GM12878 (cell line): ENCODE data around the gene BSND. TPM values are rescaled to one million over a fixed set of nuclear protein-coding genes. Genes with fewer than 3 reads are reported as not detected.

Experiments
- ATAC-seq: fragments of 200-7000 bp; cut with Tn5 transposase; 3 replicates; pipeline ENCODE4 v1.9.1; 2020; ENCODE audit warnings: mild to moderate bottlenecking, moderate library complexity
- BruUV-seq: library from RNA; stranded (reverse); fragments of 400-500 nt; replicated peaks from 2 replicates; lab custom pipeline; 2021; lab: Mats Ljungman, UMichigan
- CTCF ChIA-PET: fragments of 300-600 bp; sonication (Branson Sonifier 250); formaldehyde crosslinking; extraction: SDS; loops from one replicate; lab custom pipeline; 2021; ENCODE audit warnings: inconsistent platforms; lab: Yijun Ruan, JAX
- POLR2A ChIA-PET: fragments of 350-600 bp; formaldehyde crosslinking; extraction: SDS; loops from one replicate; lab custom pipeline; 2021; ENCODE audit warnings: inconsistent platforms; lab: Charles Lee
- RAD21 ChIA-PET: fragments of 300-600 bp; sonication (Branson Sonifier 250); formaldehyde crosslinking; loops from one replicate; lab custom pipeline; 2023; ENCODE audit warnings: antibody characterized with exemption; ENCODE audit not compliant: unreplicated experiment; lab: Charles Lee
- SMC1A ChIA-PET: fragments of 300-600 bp; sonication (Branson Sonifier 250); formaldehyde crosslinking; loops from one replicate; lab custom pipeline; 2023; ENCODE audit not compliant: unreplicated experiment, uncharacterized antibody; lab: Charles Lee
- DNase-seq: peaks from one replicate; pipeline ENCODE4 v3.0.0-alpha.2; 2011; ENCODE audit warnings: low read depth, low spot score
- FAIRE-seq: peaks from 3 replicates; lab custom pipeline; 2011; peaks lifted over from hg19 to GRCh38; lab: Jason Lieb, UNC
- H2AFZ ChIP-seq: 2 replicates; pipeline ENCODE4 v1.6.0; 2011; ENCODE audit warnings: low read depth, low read length, control low read depth; ENCODE audit not compliant: control insufficient read depth
- H3K27ac ChIP-seq: 2 replicates; pipeline ENCODE4 v1.5.1; 2011; ENCODE audit warnings: control low read depth; ENCODE audit not compliant: control insufficient read depth, insufficient read depth
- H3K27me3 ChIP-seq, 2 experiments: replicated peaks in 1 of 2; 2 replicates each; pipeline versions ENCODE4 v1.6.0 to v1.6.1; 2011; ENCODE audit warnings: low read length in 1 of 2; ENCODE audit not compliant: control insufficient read depth in 2 of 2, insufficient read depth in 2 of 2
- H3K36me3 ChIP-seq, 2 experiments: 2 replicates each; pipeline ENCODE4 v1.5.1; 2011; ENCODE audit warnings: low read length in 1 of 2; ENCODE audit not compliant: control insufficient read depth in 2 of 2, insufficient read depth in 2 of 2
- H3K4me1 ChIP-seq: 2 replicates; pipeline ENCODE4 v1.6.1; 2011; ENCODE audit warnings: mild to moderate bottlenecking, low read length, moderate library complexity, mixed read lengths; ENCODE audit not compliant: control insufficient read depth, insufficient read depth
- H3K4me2 ChIP-seq: 2 replicates; pipeline ENCODE4 v1.6.0; 2011; ENCODE audit warnings: control low read depth; ENCODE audit not compliant: control insufficient read depth, insufficient read depth
- H3K4me3 ChIP-seq: fragments of 200-600 bp; sonication (generic); 2 replicates; pipeline ENCODE4 v1.5.1; 2016
- H3K79me2 ChIP-seq: 2 replicates; pipeline ENCODE4 v1.6.0; 2011; ENCODE audit warnings: low read length; ENCODE audit not compliant: control insufficient read depth, insufficient read depth
- H3K9ac ChIP-seq: 2 replicates; pipeline ENCODE4 v1.8.0; 2011; ENCODE audit warnings: low read length, control low read depth, mixed read lengths; ENCODE audit not compliant: control insufficient read depth, insufficient read depth
- H3K9me3 ChIP-seq: replicated peaks from 3 replicates; pipeline ENCODE4 v1.5.1; 2011; ENCODE audit warnings: mild to moderate bottlenecking, low read length; ENCODE audit not compliant: control insufficient read depth, insufficient read depth
- H4K20me1 ChIP-seq: 2 replicates; pipeline ENCODE4 v1.6.0; 2011; ENCODE audit not compliant: control insufficient read depth, insufficient read depth
- EGR1 ChIP-seq, 2 experiments: IDR thresholded peaks; 1 replicate in 1 of 2; 2 replicates in 1 of 2; pipeline ENCODE4 v1.6.1; 2011 to 2012; ENCODE audit warnings: low read depth in 2 of 2, low read length in 2 of 2, borderline replicate concordance in 1 of 2, mild to moderate bottlenecking in 1 of 2, moderate library complexity in 1 of 2
- ESRRA ChIP-seq: IDR thresholded peaks from 2 replicates; pipeline ENCODE4 v1.6.1; 2012; ENCODE audit warnings: mild to moderate bottlenecking, low read length, improper control_type of control experiment
- IKZF2 ChIP-seq, 2 experiments: fragments of 450-650 bp; IDR thresholded peaks; 2 replicates each; pipeline ENCODE4 v1.6.1; 2017; ENCODE audit warnings: mild to moderate bottlenecking in 2 of 2, moderate library complexity in 2 of 2
- IRF5 ChIP-seq: fragments of 450-650 bp; IDR thresholded peaks from 2 replicates; pipeline ENCODE4 v1.6.1; 2017; ENCODE audit warnings: borderline replicate concordance
- MEF2A ChIP-seq: IDR thresholded peaks from 2 replicates; pipeline ENCODE4 v1.6.1; 2011; ENCODE audit warnings: low read depth, mild to moderate bottlenecking, low read length, moderate library complexity; ENCODE audit not compliant: insufficient read depth
- NR2C1 ChIP-seq: fragments of 450-650 bp; IDR thresholded peaks from 2 replicates; pipeline ENCODE4 v1.6.1; 2017; ENCODE audit warnings: antibody characterized with exemption, mild to moderate bottlenecking, moderate library complexity
- SRF ChIP-seq, 2 experiments: IDR thresholded peaks; 2 replicates each; pipeline ENCODE4 v1.6.1; 2011; ENCODE audit warnings: low read depth in 2 of 2, low read length in 2 of 2, mild to moderate bottlenecking in 1 of 2, moderate library complexity in 1 of 2
- TCF7 ChIP-seq: IDR thresholded peaks from 2 replicates; pipeline ENCODE4 v1.6.1; 2014; ENCODE audit warnings: antibody characterized with exemption, borderline replicate concordance
- ZBED1 ChIP-seq: IDR thresholded peaks from 2 replicates; pipeline ENCODE4 v1.6.1; 2016; ENCODE audit warnings: borderline replicate concordance
- WGBS: methylation state at CpG from one replicate; pipeline ENCODE4 v1.1.6; 2016; ENCODE audit warnings: low lambda C conversion rate; ENCODE audit not compliant: insufficient replicate concordance, insufficient coverage; ENCODE audit errors: missing lambda C conversion rate; 5-methylcytosine and 5-hydroxymethylcytosine counted together
- in situ Hi-C: fragments of 300-500 bp; cut with MboI; formaldehyde crosslinking; loops from 9 replicates; pipeline ENCODE4 v1.14.3; 2018; ENCODE audit warnings: mixed read lengths
- intact Hi-C: fragments of 100-400 bp; cut with micrococcal nuclease; formaldehyde crosslinking; loops from one replicate; pipeline ENCODE4 v1.14.2; 2022; ENCODE audit not compliant: unreplicated experiment
- polyA plus RNA-seq, 11 experiments: library from polyadenylated mRNA; depleted of rRNA in 4 of 11; unstranded in 6 of 11; stranded (reverse) in 5 of 11; fragments of >200 nt; fragmentation: Nextera tagmentation in 4 of 11; fragmentation: Illumina TruSeq in 1 of 11; extraction: Ambion mirVana in 4 of 11; extraction: Trizol in 1 of 11; gene quantifications; 1 replicate in 1 of 11; 2 replicates in 10 of 11; pipeline versions ENCODE4 v1.2.1 to v1.2.3, GENCODE V29; 2011 to 2016; ENCODE audit warnings: inconsistent platforms in 2 of 11, missing spikeins in 2 of 11, low read depth in 1 of 11
- total RNA-seq, 4 experiments: library from RNA; depleted of rRNA in 3 of 4; stranded (reverse); fragments of >200 nt in 3 of 4; fragmentation: Illumina TruSeq in 1 of 4; extraction: Trizol in 1 of 4; gene quantifications; 2 replicates each; pipeline versions ENCODE4 v1.2.1 to v1.2.3, GENCODE V29; 2013 to 2021
- TF ChIP-seq, protein P1 (sequence below): fragments of 450-650 bp; IDR thresholded peaks from 2 replicates; pipeline ENCODE4 v1.6.1; 2018; ENCODE audit warnings: borderline replicate concordance, mild to moderate bottlenecking; ENCODE audit not compliant: partially characterized antibody
- TF ChIP-seq, protein P2 (sequence below): IDR thresholded peaks from 2 replicates; pipeline ENCODE4 v1.6.1; 2012; ENCODE audit warnings: low read length, inconsistent platforms
- TF ChIP-seq, protein P3 (sequence below): fragments of 450-650 bp; conservative IDR thresholded peaks from 2 replicates; pipeline ENCODE4 v1.6.1; 2017; ENCODE audit warnings: mild to moderate bottlenecking, moderate library complexity

The BSND gene
- total and polyA plus RNA-seq, 10 of the 15 experiments (the other 5 are each of a cell fraction or from before 2014, with no cell fraction given): not detected

DNA sequence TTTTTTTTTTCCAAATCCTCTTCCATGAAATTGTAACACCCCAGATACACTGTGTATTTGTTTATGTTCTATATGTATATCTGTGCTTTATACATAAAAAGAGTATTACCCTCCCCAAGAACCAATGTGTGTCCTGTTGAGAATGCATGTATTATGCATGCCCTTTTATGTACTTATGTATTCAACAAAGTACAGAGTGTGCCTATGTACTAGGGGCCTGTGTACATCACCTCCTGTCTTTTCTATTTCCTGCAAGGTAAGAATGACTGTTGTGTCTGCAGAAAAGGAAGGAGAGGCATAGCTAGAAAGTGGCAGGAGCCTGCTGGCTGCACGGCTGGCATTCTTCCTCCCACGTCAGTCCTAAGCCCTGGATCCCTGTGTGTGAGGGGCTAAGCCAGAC is 11.3 kb upstream of the BSND start:
- no peak for ATAC-seq
- intact Hi-C loops: no loop called here
- Histone ChIP-seq H3K9ac (no peak overlapping the region), H3K9me3 (no peaks in the 10 kb centered on the region), H3K79me2 (no peaks in the 10 kb centered on the region), H3K4me1 (no peaks in the 10 kb centered on the region), H2AFZ (no peak overlapping the region), H4K20me1 (no peaks in the 10 kb centered on the region), H3K4me3 (no peak overlapping the region), H3K4me2 (no peak overlapping the region), H3K36me3 (no peaks in the 10 kb centered on the region), H3K27ac (no peak overlapping the region), H3K27me3 (peaks cover 0 to 2% of the 10 kb centered on the region in 2 experiments; a peak in 3 of 4 replicates)
- no peak for FAIRE-seq
- no TSS peak for BruUV-seq
- RAD21 ChIA-PET: no interaction called here
- DNase-seq: no peak
- WGBS: 27% methylated on average over 2 of the region's 2 CpGs
- SMC1A ChIA-PET: interaction anchor here (1.4 kb wide), 1 partner anchor 42 kb away, joined by 6 read pairs; no protein-coding TSS in a partner anchor
- CTCF ChIA-PET: interaction anchor here (0.9 to 19.5 kb wide), 3 partner anchors 9 to 47 kb away, joined by 3 to 436 read pairs (median 3); no protein-coding TSS in a partner anchor
- TF ChIP-seq, protein P1, sequence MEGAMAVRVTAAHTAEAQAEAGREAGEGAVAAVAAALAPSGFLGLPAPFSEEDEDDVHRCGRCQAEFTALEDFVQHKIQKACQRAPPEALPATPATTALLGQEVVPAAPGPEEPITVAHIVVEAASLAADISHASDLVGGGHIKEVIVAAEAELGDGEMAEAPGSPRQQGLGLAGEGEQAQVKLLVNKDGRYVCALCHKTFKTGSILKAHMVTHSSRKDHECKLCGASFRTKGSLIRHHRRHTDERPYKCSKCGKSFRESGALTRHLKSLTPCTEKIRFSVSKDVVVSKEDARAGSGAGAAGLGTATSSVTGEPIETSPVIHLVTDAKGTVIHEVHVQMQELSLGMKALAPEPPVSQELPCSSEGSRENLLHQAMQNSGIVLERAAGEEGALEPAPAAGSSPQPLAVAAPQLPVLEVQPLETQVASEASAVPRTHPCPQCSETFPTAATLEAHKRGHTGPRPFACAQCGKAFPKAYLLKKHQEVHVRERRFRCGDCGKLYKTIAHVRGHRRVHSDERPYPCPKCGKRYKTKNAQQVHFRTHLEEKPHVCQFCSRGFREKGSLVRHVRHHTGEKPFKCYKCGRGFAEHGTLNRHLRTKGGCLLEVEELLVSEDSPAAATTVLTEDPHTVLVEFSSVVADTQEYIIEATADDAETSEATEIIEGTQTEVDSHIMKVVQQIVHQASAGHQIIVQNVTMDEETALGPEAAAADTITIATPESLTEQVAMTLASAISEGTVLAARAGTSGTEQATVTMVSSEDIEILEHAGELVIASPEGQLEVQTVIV: no peak
- TF ChIP-seq MEF2A (no peak), IRF5 (no peak), IKZF2 (IDR thresholded peaks at IDR 0.05) (no peak), SRF (IDR thresholded peaks at IDR 0.05; ENCODE audit: low read depth in 2 of 2, low read length in 2 of 2) (no peak), ESRRA (no peak), TCF7 (no peak), EGR1 (IDR thresholded peaks at IDR 0.05; ENCODE audit: borderline replicate concordance in 1 of 2, low read depth in 2 of 2, low read length in 2 of 2) (no peak), ZBED1 (no peak), NR2C1 (no peak)
- TF ChIP-seq, protein P2, sequence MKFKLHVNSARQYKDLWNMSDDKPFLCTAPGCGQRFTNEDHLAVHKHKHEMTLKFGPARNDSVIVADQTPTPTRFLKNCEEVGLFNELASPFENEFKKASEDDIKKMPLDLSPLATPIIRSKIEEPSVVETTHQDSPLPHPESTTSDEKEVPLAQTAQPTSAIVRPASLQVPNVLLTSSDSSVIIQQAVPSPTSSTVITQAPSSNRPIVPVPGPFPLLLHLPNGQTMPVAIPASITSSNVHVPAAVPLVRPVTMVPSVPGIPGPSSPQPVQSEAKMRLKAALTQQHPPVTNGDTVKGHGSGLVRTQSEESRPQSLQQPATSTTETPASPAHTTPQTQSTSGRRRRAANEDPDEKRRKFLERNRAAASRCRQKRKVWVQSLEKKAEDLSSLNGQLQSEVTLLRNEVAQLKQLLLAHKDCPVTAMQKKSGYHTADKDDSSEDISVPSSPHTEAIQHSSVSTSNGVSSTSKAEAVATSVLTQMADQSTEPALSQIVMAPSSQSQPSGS: no peak
- TF ChIP-seq, protein P3, sequence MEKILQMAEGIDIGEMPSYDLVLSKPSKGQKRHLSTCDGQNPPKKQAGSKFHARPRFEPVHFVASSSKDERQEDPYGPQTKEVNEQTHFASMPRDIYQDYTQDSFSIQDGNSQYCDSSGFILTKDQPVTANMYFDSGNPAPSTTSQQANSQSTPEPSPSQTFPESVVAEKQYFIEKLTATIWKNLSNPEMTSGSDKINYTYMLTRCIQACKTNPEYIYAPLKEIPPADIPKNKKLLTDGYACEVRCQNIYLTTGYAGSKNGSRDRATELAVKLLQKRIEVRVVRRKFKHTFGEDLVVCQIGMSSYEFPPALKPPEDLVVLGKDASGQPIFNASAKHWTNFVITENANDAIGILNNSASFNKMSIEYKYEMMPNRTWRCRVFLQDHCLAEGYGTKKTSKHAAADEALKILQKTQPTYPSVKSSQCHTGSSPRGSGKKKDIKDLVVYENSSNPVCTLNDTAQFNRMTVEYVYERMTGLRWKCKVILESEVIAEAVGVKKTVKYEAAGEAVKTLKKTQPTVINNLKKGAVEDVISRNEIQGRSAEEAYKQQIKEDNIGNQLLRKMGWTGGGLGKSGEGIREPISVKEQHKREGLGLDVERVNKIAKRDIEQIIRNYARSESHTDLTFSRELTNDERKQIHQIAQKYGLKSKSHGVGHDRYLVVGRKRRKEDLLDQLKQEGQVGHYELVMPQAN: no peak
- in situ Hi-C loops: no loop called here
- POLR2A ChIA-PET: no interaction called here
